H9 (cell line): ENCODE results near the gene NUDT16L1. TPM values are rescaled to one million over a fixed set of nuclear protein-coding genes. Genes with fewer than 3 reads are reported as not detected.

Experiments used
- DNase-seq: peaks from one replicate; pipeline ENCODE4 v3.0.0-alpha.2; 2017
- H2AFZ ChIP-seq: one replicate; pipeline ENCODE4 v1.6.1; 2013; ENCODE audit warnings: mild to moderate bottlenecking, low read length, control low read depth, moderate library complexity
- H2AK5ac ChIP-seq: 2 replicates; pipeline ENCODE4 v1.6.1; 2013; ENCODE audit warnings: low read length, control low read depth, mixed read lengths; ENCODE audit not compliant: insufficient read length
- H2BK120ac ChIP-seq: one replicate; pipeline ENCODE4 v1.6.1; 2013; ENCODE audit warnings: low read depth, mild to moderate bottlenecking, low read length, control low read depth, inconsistent platforms; ENCODE audit not compliant: poor library complexity, severe bottlenecking
- H2BK12ac ChIP-seq: 2 replicates; pipeline ENCODE4 v1.6.1; 2013; ENCODE audit warnings: low read length, control low read depth, mixed read lengths, low read depth; ENCODE audit not compliant: insufficient read length
- H2BK15ac ChIP-seq: 2 replicates; pipeline ENCODE4 v1.6.1; 2013; ENCODE audit warnings: low read depth, low read length, control low read depth
- H2BK20ac ChIP-seq: one replicate; pipeline ENCODE4 v1.6.1; 2013; ENCODE audit warnings: low read depth, mild to moderate bottlenecking, low read length, control low read depth, inconsistent platforms; ENCODE audit not compliant: poor library complexity, severe bottlenecking
- H2BK5ac ChIP-seq: 2 replicates; pipeline ENCODE4 v1.6.1; 2013; ENCODE audit warnings: low read length, control low read depth, mixed read lengths; ENCODE audit not compliant: insufficient read length
- H3K14ac ChIP-seq: 2 replicates; pipeline ENCODE4 v1.6.1; 2013; ENCODE audit warnings: low read length, control low read depth; ENCODE audit not compliant: insufficient read depth
- H3K18ac ChIP-seq: 2 replicates; pipeline ENCODE4 v1.6.1; 2013; ENCODE audit warnings: low read depth, mild to moderate bottlenecking, mixed read lengths, low read length, control low read depth; ENCODE audit not compliant: insufficient read length
- H3K23ac ChIP-seq: 2 replicates; pipeline ENCODE4 v1.6.1; 2013; ENCODE audit warnings: low read length, control low read depth, mixed read lengths, low read depth; ENCODE audit not compliant: insufficient read length
- H3K23me2 ChIP-seq: 2 replicates; pipeline ENCODE4 v1.6.1; 2013; ENCODE audit warnings: low read depth, mild to moderate bottlenecking, mixed read lengths, low read length, control low read depth; ENCODE audit not compliant: insufficient read length, poor library complexity, severe bottlenecking
- H3K27ac ChIP-seq: 2 replicates; pipeline ENCODE4 v1.5.1; 2013; ENCODE audit warnings: low read length, control low read depth, mixed read lengths, low read depth; ENCODE audit not compliant: insufficient read length
- H3K27me3 ChIP-seq: 2 replicates; pipeline ENCODE4 v1.6.1; 2013; ENCODE audit warnings: low read length, control low read depth, inconsistent platforms; ENCODE audit not compliant: insufficient read depth
- H3K4ac ChIP-seq: 2 replicates; pipeline ENCODE4 v1.6.1; 2013; ENCODE audit warnings: low read depth, mild to moderate bottlenecking, control low read depth, inconsistent platforms, low read length, moderate library complexity
- H3K4me1 ChIP-seq: 2 replicates; pipeline ENCODE4 v1.6.1; 2013; ENCODE audit warnings: low read length, control low read depth, inconsistent platforms; ENCODE audit not compliant: insufficient read depth
- H3K4me2 ChIP-seq: 2 replicates; pipeline ENCODE4 v1.6.1; 2013; ENCODE audit warnings: low read length, control low read depth, mixed read lengths; ENCODE audit not compliant: insufficient read length, insufficient read depth
- H3K56ac ChIP-seq: 2 replicates; pipeline ENCODE4 v1.6.1; 2013; ENCODE audit warnings: low read depth, mild to moderate bottlenecking, mixed read lengths, low read length, control low read depth; ENCODE audit not compliant: insufficient read length
- H3K79me1 ChIP-seq: 2 replicates; pipeline ENCODE4 v1.6.1; 2013; ENCODE audit warnings: low read depth, mild to moderate bottlenecking, moderate library complexity, low read length, control low read depth, inconsistent platforms; ENCODE audit not compliant: insufficient read depth, poor library complexity, severe bottlenecking
- H3K79me2 ChIP-seq: 2 replicates; pipeline ENCODE4 v1.6.1; 2013; ENCODE audit warnings: low read length, control low read depth, inconsistent platforms; ENCODE audit not compliant: insufficient read depth
- H3K9ac ChIP-seq: 2 replicates; pipeline ENCODE4 v1.6.1; 2013; ENCODE audit warnings: low read length, control low read depth, mixed read lengths; ENCODE audit not compliant: insufficient read length; ENCODE audit errors: extremely low read depth
- H3K9me3 ChIP-seq: one replicate; pipeline ENCODE4 v1.6.1; 2013; ENCODE audit warnings: low read depth, low read length, inconsistent platforms; ENCODE audit not compliant: control insufficient read depth
- H3T11ph ChIP-seq: one replicate; pipeline ENCODE4 v1.6.1; 2013; ENCODE audit warnings: mild to moderate bottlenecking, low read length, control low read depth, inconsistent platforms
- H4K20me1 ChIP-seq: one replicate; pipeline ENCODE4 v1.6.1; 2013; ENCODE audit not compliant: control insufficient read depth, insufficient read length, insufficient read depth
- H4K5ac ChIP-seq: 2 replicates; pipeline ENCODE4 v1.6.1; 2013; ENCODE audit warnings: low read depth, mild to moderate bottlenecking, mixed read lengths, low read length, control low read depth; ENCODE audit not compliant: insufficient read length
- H4K8ac ChIP-seq: replicated peaks from 2 replicates; pipeline ENCODE4 v1.6.1; 2013; ENCODE audit warnings: low read length, control low read depth, mixed read lengths, low read depth; ENCODE audit not compliant: insufficient read length
- H4K91ac ChIP-seq: 2 replicates; pipeline ENCODE4 v1.6.1; 2013; ENCODE audit warnings: low read depth, mild to moderate bottlenecking, moderate library complexity, mixed read lengths, low read length, control low read depth; ENCODE audit not compliant: insufficient read length
- H3K27ac Mint-ChIP-seq, 3 experiments: 2 replicates in 2 of 3; 3 replicates in 1 of 3; pipeline ENCODE4 v1.8.0; 2020 to 2021; ENCODE audit warnings: mixed read lengths in 3 of 3, mild to moderate bottlenecking in 1 of 3, moderate library complexity in 1 of 3
- H3K27me3 Mint-ChIP-seq: 2 replicates; pipeline ENCODE4 v1.8.0; 2021; ENCODE audit warnings: low read depth, mild to moderate bottlenecking, moderate library complexity, mixed read lengths
- H3K36me3 Mint-ChIP-seq, 3 experiments: 2 replicates in 2 of 3; 3 replicates in 1 of 3; pipeline ENCODE4 v1.8.0; 2020 to 2021; ENCODE audit warnings: low read depth in 3 of 3, mixed read lengths in 3 of 3; ENCODE audit not compliant: insufficient read depth in 1 of 3
- H3K4me1 Mint-ChIP-seq, 2 experiments: 2 replicates each; pipeline ENCODE4 v1.8.0; 2020; ENCODE audit warnings: mixed read lengths in 2 of 2
- H3K4me3 Mint-ChIP-seq, 2 experiments: 2 replicates in 1 of 2; 3 replicates in 1 of 2; pipeline ENCODE4 v1.8.0; 2020 to 2021; ENCODE audit warnings: mild to moderate bottlenecking in 2 of 2, mixed read lengths in 2 of 2, moderate library complexity in 1 of 2
- H3K9me3 Mint-ChIP-seq, 2 experiments: 2 replicates in 1 of 2; 3 replicates in 1 of 2; pipeline ENCODE4 v1.8.0; 2020; ENCODE audit warnings: mild to moderate bottlenecking in 2 of 2, mixed read lengths in 2 of 2, moderate library complexity in 1 of 2
- WGBS: extraction: QIAGEN DNeasy Blood & Tissue Kit; methylation state at CpG from one replicate; pipeline ENCODE4 v1.1.7; 2013; ENCODE audit warnings: missing lambda C conversion rate, low lambda C conversion rate, mixed read lengths; ENCODE audit not compliant: insufficient read length; ENCODE audit errors: extremely low coverage; 5-methylcytosine and 5-hydroxymethylcytosine counted together
- total RNA-seq: library from RNA; stranded (reverse); gene quantifications from 2 replicates; pipeline ENCODE4 v1.2.1, GENCODE V29; 2021
- TF ChIP-seq, protein P1 (sequence below): fragments of 200-600 bp; sonication (generic); conservative IDR thresholded peaks from 3 replicates; pipeline ENCODE4 v1.8.0; 2021; ENCODE audit warnings: antibody characterized with exemption, mild to moderate bottlenecking

NUDT16L1 gene
- total RNA-seq, 1 experiment from 2014 or later = 49.4 TPM

DNA sequence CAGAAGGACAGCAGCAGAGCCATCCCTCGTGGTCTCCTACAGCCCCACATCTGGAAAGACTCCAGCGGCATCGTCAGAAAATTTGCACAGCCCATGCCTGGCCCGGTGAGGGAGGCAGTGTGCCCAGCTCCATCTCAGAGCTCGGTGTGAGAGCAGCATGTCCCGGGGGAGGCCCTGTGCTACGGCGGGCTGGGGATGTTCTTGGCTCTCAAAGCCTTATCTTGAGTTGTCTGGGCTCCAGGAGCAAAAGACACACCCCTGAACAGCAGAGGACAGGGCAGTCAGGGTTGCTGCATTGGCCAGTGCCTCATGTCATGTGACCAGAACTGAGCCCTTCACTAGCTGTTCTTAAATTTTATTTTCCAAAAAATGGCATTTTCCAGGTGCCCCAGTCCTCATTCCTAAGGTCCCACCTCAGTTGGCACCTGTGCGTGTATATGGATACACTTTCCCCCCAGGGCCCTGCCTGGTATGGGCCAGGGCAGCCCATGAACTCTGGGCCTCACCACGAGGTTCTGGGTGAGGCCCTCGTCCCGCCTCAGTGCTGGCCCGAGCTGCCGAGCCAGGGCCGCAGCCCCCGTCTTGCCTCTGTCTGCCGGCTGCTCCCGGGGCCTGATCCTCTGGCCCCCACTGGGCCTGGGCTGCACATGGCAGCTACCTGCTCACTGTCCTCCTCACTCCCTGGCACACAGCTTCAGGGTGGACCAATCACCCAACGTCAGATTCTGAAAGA lies 3.0 kb downstream of the NUDT16L1 start:
- H3K27me3 Mint-ChIP-seq = peaks cover 2% of the 10 kb centered on the region; the same call in 1 of the 2 replicates
- H2AFZ ChIP-seq = no peak overlapping the region
- no peak overlapping the region for H3K27ac Mint-ChIP-seq

More for the DNA sequence above, 3.0 kb downstream of the NUDT16L1 start:
- peaks cover 2 to 3% of the 10 kb centered on the region in 2 experiments; a peak in 2 of 4 replicates for H3K4me1 Mint-ChIP-seq
- H4K20me1 ChIP-seq = no peaks in the 10 kb centered on the region
- no peak overlapping the region for H4K91ac ChIP-seq
- H2BK15ac ChIP-seq = no peak overlapping the region
- H3K27me3 ChIP-seq = no peaks in the 10 kb centered on the region
- no peak overlapping the region for H3K14ac ChIP-seq
- no peaks in the 10 kb centered on the region for H3K9me3 ChIP-seq
- peaks cover 3% of the 10 kb centered on the region for H3K23me2 ChIP-seq
- H3K18ac ChIP-seq = no peak overlapping the region
- H4K8ac ChIP-seq = no peak overlapping the region
- no peak overlapping the region for H3T11ph ChIP-seq
- H3K4me1 ChIP-seq = no peaks in the 10 kb centered on the region
- H3K4me2 ChIP-seq = no peak overlapping the region
- no peak overlapping the region for H4K5ac ChIP-seq
- H2BK12ac ChIP-seq = no peak overlapping the region
- H3K23ac ChIP-seq = no peak overlapping the region
- H2BK5ac ChIP-seq = no peak overlapping the region
- H3K56ac ChIP-seq = no peak overlapping the region
- no peak overlapping the region for H2AK5ac ChIP-seq
- H2BK20ac ChIP-seq = no peak overlapping the region
- no peak overlapping the region for H3K27ac ChIP-seq
- no peak overlapping the region for H3K4me3 Mint-ChIP-seq
- no peak for DNase-seq
- no peaks in the 10 kb centered on the region for H3K79me1 ChIP-seq
- WGBS = no CpG with 5 or more reads among the region's 19 CpGs
- no peak overlapping the region for H3K4ac ChIP-seq
- TF ChIP-seq, protein P1, sequence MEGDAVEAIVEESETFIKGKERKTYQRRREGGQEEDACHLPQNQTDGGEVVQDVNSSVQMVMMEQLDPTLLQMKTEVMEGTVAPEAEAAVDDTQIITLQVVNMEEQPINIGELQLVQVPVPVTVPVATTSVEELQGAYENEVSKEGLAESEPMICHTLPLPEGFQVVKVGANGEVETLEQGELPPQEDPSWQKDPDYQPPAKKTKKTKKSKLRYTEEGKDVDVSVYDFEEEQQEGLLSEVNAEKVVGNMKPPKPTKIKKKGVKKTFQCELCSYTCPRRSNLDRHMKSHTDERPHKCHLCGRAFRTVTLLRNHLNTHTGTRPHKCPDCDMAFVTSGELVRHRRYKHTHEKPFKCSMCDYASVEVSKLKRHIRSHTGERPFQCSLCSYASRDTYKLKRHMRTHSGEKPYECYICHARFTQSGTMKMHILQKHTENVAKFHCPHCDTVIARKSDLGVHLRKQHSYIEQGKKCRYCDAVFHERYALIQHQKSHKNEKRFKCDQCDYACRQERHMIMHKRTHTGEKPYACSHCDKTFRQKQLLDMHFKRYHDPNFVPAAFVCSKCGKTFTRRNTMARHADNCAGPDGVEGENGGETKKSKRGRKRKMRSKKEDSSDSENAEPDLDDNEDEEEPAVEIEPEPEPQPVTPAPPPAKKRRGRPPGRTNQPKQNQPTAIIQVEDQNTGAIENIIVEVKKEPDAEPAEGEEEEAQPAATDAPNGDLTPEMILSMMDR = no peak
- no peak overlapping the region for H2BK120ac ChIP-seq
- H3K79me2 ChIP-seq = no peaks in the 10 kb centered on the region
- no peak overlapping the region for H3K9ac ChIP-seq
- H3K36me3 Mint-ChIP-seq = peaks cover 14 to 52% (median 41%) of the 10 kb centered on the region in 3 experiments; a peak in 6 of 7 replicates
- H3K9me3 Mint-ChIP-seq = no peaks in the 10 kb centered on the region
